T-helper 2 cell treated with Interferon-gamma antibody and Interleukin-4, amounts not matched to agents 5 μg/mL and 100 μg/mL, for 36 hours (primary cell): ENCODE results near the gene AP2M1.
A peak's percentile ranks its signal among the peaks of the same experiment; 100 is the strongest.
"Not testable (repeated sequence)": the region's sequence is repeated elsewhere in the genome, so short reads cannot be mapped to it uniquely, and the experiment has no call there.

ENCODE experiments used
- DNase-seq: peaks from one replicate; pipeline ENCODE4 v3.0.0; 2021; ENCODE audit warnings: low spot score
- H3K27ac Mint-ChIP-seq: one replicate; pipeline ENCODE4 v1.8.0; 2021; ENCODE audit warnings: mild to moderate bottlenecking, mixed read lengths
- H3K27me3 Mint-ChIP-seq: one replicate; pipeline ENCODE4 v1.8.0; 2021; ENCODE audit warnings: low read depth, mixed read lengths
- H3K36me3 Mint-ChIP-seq: one replicate; pipeline ENCODE4 v1.8.0; 2021; ENCODE audit warnings: low read depth, mixed read lengths
- H3K4me1 Mint-ChIP-seq: one replicate; pipeline ENCODE4 v1.8.0; 2021; ENCODE audit warnings: low read depth, mixed read lengths
- H3K4me3 Mint-ChIP-seq: one replicate; pipeline ENCODE4 v1.8.0; 2022; ENCODE audit warnings: mild to moderate bottlenecking, moderate library complexity, mixed read lengths
- H3K9me3 Mint-ChIP-seq: one replicate; pipeline ENCODE4 v1.8.0; 2021; ENCODE audit warnings: mixed read lengths

AP2M1 gene

DNA sequence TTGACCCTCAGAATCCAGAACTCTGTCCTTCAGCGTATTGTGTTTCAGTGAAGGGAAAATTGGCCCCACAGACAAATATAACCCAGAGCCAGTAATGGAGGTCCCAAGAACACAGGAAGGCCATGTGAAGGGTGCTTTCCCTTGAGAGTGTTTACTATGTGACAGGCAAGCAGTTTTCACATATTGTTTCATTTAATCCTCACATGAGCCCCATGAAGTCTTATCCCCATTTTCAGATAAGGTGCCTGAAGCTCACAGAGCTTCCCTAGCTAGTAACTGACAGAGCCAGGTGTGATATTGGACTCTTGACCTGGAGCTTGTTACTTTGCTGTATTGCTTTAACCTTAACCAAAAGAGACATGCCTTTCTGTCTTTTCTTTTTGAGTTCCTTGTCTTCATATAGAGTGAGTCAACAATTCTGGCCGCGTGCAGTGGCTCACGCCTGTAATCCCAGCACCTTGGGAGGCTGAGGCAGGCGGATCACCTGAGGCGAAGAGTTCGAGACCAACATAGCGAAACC, 28.8 kb upstream of the AP2M1 start:
- Mint-ChIP-seq H3K36me3 (peaks cover 26% of the 10 kb centered on the region), H3K4me1 (peaks cover 2% of the 10 kb centered on the region), H3K27me3 (no peaks in the 10 kb centered on the region), H3K27ac (no peak overlapping the region), H3K4me3 (no peak overlapping the region), H3K9me3 (no peaks in the 10 kb centered on the region)
- no peak for DNase-seq

DNA sequence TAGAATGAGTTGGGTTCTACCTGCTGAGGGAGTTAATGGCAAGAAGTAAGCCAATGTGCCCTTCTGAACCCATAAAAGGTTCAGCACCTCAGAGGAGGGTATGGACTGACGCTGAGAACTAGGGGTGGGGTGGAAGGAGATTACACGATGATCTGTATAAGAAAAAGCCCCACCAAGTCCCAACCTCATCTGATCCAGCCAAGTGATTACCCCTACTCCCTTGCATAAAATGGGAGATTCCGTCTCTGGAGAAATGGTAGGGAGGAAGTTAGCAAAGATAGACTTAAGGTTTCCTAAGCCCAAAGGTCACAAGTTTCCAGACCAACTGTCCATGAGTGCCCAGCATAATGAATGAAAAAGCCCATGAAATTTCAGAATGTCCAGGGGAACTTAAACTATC, 26.6 kb upstream of the AP2M1 start:
- no peak for DNase-seq
- no peak overlapping the region for H3K27ac Mint-ChIP-seq
- no peaks in the 10 kb centered on the region for H3K27me3 Mint-ChIP-seq
- H3K36me3 Mint-ChIP-seq: peaks cover 11% of the 10 kb centered on the region
- no peaks in the 10 kb centered on the region for H3K9me3 Mint-ChIP-seq
- H3K4me3 Mint-ChIP-seq: no peak overlapping the region
- H3K4me1 Mint-ChIP-seq: peaks cover 4% of the 10 kb centered on the region

DNA sequence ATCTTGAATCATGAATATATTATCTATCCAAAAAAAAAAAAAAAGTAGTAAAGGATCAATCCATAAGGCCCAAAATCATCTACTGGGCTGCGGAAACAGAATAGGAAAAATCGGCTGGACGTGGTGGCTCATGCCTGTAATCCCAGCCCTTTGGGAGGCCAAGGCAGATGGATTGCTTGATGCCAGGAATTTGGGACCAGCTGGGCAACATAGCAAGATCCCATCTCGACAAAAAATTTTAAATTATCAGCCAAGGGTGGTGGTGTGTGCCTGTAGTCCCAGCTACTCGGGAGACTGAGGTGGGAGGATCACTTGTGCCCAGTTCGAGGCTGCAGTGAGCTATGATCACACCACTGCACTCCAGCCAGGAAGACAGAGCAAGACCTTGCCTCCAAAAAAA, 25.5 kb upstream of the AP2M1 start:
- peaks cover 6% of the 10 kb centered on the region for H3K4me1 Mint-ChIP-seq
- H3K36me3 Mint-ChIP-seq: peaks cover 2% of the 10 kb centered on the region
- H3K27ac Mint-ChIP-seq: no peak overlapping the region
- DNase-seq: no peak
- H3K9me3 Mint-ChIP-seq: no peaks in the 10 kb centered on the region
- no peak overlapping the region for H3K4me3 Mint-ChIP-seq
- no peaks in the 10 kb centered on the region for H3K27me3 Mint-ChIP-seq

DNA sequence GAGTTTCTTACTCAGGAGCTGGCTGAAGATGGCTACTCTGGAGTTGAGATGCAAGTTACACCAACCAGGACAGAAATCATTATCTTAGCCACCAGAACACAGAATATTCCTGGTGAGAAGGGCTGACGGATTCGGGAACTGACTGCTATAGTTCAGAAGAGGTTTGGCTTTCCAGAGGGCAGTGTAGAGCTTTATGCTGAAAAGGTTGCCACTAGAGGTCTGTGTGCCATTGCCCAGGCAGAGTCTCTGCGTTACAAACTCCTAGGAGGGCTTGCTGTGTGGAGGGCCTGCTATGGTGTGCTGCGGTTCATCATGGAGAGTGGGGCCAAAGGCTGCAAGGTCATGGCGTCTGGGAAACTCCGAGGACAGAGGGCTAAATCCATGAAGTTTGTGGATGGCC, 24.9 kb upstream of the AP2M1 start:
- not testable (repeated sequence) for H3K27ac Mint-ChIP-seq, H3K27me3 Mint-ChIP-seq, H3K4me3 Mint-ChIP-seq, H3K36me3 Mint-ChIP-seq, H3K4me1 Mint-ChIP-seq, H3K9me3 Mint-ChIP-seq, DNase-seq

DNA sequence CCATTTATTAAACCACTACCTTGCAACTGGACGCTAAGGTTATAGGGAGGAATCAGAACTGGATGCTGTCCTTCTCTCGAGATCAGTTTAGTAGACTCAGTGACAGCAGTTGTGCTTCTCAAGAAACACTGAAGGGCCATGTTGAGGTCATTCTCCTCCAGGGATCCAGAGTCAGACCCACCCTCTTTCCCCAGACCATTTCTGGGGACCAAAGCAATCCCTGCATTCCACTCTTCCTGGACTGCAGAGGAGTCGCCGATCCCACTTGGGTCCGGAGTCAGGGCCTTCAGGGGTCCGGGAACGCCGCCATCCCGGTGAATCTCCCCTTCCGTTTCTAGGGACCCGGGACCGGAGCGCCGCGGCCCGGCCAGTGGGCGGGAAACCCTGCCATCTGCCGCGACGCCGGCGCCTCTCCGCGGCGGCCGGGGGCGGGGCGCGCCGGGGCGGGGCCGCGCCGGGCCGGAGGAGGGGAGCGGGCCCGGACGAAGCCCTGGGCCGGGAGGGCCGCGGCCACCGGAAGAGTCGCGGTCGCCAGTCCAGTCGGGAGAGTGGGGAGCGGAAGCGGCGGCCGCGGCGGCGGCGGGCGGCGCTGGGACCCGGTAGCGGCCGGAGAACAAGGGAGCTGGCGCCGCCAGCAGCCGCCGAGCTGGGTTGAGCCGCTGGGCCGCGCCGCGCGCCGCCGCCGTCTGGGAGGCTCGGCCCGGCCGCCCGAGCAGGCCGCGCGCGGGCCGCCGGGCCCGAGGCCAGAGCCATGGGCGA, 19.6 kb upstream of the AP2M1 start, which contains the start of gene DVL3:
TSS of gene DVL3 (plus strand) at position 493 of the 759 bp plus-strand sequence. CDS start at position 752, 259 bp downstream.
- Mint-ChIP-seq H3K27me3 (no peaks in the 10 kb centered on the region), H3K36me3 (peaks cover 2% of the 10 kb centered on the region), H3K4me1 (peaks cover 16% of the 10 kb centered on the region), H3K4me3 (peak within 1 kb of the TSS; percentile 95), H3K27ac (peak within 1 kb of the TSS; percentile 91), H3K9me3 (no peaks in the 10 kb centered on the region)
- peak; percentile 70 for DNase-seq

DNA sequence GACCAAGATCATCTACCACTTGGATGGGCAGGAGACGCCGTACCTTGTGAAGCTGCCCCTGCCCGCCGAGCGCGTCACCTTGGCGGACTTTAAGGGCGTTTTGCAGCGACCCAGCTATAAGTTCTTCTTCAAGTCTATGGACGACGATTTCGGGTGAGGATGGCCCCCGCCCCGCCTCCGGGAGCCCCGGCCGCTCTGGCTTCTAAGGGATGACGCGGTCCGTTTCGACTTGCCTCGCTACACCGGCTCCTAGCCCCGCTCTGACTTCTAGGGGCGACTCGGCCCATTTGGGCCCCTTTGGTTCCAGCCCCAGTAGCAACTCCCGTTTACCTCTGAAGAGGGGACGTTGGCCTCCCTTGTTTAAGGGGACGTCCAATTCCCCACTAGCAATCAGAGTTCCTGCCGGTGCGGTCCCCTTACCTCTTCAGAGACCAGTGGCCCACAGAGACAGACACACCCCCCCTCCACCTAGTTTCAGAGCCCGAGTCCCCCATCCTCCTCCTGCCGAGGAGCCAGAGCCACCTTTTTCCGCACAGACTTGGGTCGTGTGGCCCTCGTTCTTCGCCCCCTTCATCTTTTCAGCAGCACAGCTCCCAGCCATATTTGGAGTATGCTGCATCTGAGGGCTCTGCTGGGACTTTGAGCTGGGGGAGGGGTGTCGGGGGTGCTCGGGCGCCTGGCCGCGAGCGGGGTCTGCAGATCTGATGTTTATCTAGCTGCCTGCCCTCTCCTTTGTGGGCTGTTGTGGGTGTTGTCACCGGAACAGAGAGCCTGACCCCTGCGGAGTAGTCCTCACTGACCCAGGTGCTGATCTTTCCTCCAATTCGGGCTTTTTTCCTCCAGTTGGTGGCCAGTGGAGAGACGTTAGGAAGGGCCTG, 18.8 kb upstream of the AP2M1 start:
- Mint-ChIP-seq H3K4me1 (peaks cover 16% of the 10 kb centered on the region), H3K27me3 (no peaks in the 10 kb centered on the region), H3K36me3 (peaks cover 3% of the 10 kb centered on the region), H3K9me3 (no peaks in the 10 kb centered on the region), H3K27ac (peak overlapping the region; percentile 91), H3K4me3 (peak overlapping the region; percentile 95)
- peak; percentile 49 for DNase-seq

DNA sequence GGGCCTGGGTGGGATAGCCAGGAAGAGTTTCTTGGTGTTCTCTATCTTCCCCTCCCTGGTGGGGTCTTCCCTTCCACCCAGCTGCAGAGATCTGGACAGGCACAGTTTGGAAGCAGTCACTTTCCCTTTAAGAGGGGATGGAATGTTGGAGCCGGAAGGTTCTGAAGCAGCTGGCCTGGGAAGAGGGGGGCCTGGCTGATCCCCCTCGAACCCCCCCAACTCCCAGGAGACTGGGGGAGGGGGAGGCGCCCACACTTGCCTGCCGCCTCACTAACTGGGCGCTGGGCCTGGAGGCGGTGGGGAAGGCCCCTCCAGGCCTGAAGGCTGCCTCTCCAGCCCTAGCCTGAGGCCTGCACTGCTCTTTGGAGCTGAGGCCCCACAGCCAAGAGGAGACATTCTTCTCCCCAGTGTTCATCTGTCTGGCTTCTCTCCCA, 18.1 kb upstream of the AP2M1 start:
- no peak for DNase-seq
- H3K9me3 Mint-ChIP-seq: no peaks in the 10 kb centered on the region

DNA sequence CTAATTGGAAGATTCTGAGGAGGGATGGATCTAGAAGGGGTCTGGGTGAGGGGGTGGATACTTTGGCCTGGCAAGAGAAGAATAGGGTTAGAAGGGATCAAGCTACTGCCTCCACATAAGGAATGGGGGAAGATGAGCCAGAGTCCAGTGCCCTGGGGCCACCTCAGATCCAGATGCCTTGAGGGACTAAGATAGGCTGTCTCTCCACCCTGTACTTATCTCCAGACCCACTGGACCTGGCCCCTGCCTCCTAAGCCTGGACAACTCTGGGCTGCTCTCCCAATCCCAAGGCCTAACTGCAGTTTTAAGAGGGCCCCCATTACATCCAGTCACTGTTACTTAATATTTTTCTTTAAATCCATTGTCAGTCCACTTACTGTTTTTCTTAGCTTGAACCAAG, 17.4 kb upstream of the AP2M1 start:
- Mint-ChIP-seq H3K4me3 (peak overlapping the region; percentile 95), H3K36me3 (peaks cover 3% of the 10 kb centered on the region), H3K9me3 (no peaks in the 10 kb centered on the region), H3K27me3 (no peaks in the 10 kb centered on the region), H3K4me1 (peaks cover 19% of the 10 kb centered on the region), H3K27ac (peak overlapping the region; percentile 9)
- DNase-seq: no peak

More for the DNA sequence above, 18.1 kb upstream of the AP2M1 start:
- peaks cover 3% of the 10 kb centered on the region for H3K36me3 Mint-ChIP-seq
- no peaks in the 10 kb centered on the region for H3K27me3 Mint-ChIP-seq
- H3K27ac Mint-ChIP-seq: peak overlapping the region; percentile 91
- H3K4me3 Mint-ChIP-seq: peak overlapping the region; percentile 95
- peaks cover 19% of the 10 kb centered on the region for H3K4me1 Mint-ChIP-seq

DNA sequence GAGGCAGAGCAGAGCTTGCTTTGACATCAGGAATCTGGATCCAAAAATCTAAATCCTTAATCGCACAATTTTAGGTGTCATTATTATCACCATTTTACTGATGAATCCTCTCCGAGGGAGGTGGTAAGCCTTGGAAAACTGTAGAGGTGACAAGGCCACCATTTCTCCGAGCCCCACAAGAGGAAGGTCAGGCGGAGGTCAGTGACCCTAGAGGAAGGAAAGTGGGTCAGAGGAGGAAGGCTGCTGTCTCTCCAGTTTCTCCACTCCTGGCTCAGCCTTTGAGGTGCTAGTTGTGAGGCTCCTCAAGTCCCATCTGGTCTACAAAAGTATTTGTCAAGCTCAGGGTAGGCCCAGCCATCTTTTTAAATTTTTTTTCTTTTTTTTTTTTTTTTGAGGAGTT, 16.3 kb upstream of the AP2M1 start:
- H3K4me1 Mint-ChIP-seq: peaks cover 15% of the 10 kb centered on the region
- peaks cover 5% of the 10 kb centered on the region for H3K36me3 Mint-ChIP-seq
- no peak overlapping the region for H3K4me3 Mint-ChIP-seq
- no peak for DNase-seq
- no peaks in the 10 kb centered on the region for H3K9me3 Mint-ChIP-seq
- H3K27me3 Mint-ChIP-seq: no peaks in the 10 kb centered on the region
- H3K27ac Mint-ChIP-seq: no peak overlapping the region

DNA sequence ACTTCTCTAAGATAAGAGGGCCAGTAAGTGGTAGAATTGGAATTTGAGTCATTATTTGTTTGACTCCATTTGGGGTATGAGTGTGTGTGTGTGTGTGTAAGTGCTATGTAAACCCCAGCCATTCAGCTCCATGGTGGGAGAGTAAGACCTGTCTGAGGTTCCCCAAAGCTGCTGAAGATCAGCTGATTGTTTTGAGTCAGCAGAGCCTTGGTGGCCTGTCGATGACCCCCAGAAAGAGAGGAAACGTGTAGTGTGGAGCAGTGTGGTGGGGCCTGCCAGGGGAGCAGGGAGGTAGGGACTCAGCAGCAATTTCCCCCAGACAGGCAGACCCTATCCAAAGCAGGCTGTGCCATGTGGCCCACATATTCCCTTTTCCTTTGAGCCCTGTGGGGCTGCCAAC, 14.2 kb upstream of the AP2M1 start:
- no peak for DNase-seq
- Mint-ChIP-seq H3K27ac (no peak overlapping the region), H3K4me3 (no peak overlapping the region), H3K27me3 (no peaks in the 10 kb centered on the region), H3K4me1 (peaks cover 14% of the 10 kb centered on the region), H3K36me3 (peaks cover 12% of the 10 kb centered on the region), H3K9me3 (no peaks in the 10 kb centered on the region)

DNA sequence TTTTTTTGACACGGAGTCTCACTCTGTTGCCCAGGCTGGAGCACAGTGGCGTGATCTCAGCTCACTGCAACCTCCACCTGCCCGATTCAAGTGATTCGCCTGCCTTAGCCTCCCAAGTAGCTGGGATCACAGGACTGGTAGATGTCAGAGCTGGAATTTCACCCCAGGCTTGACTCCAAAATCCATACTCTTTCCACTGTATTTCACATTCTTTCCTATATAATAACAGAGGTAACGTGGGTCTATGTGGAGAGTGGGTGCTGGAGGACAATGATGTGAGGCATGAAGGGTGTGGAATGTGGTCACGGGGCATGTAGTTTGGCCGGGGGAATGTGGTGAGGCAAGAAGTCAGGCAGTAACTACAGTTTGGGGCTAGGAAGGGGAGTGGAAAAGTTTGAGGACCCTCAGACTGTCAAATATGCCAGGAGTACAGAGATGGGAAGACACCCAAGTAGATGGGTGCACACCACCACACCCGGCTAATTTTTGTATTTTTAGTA, 12.0 kb upstream of the AP2M1 start:
- not testable (repeated sequence) for H3K4me3 Mint-ChIP-seq, H3K27me3 Mint-ChIP-seq, DNase-seq, H3K4me1 Mint-ChIP-seq, H3K9me3 Mint-ChIP-seq
- Mint-ChIP-seq H3K27ac (peak overlapping the region; percentile 21), H3K36me3 (peaks cover 16% of the 10 kb centered on the region)

DNA sequence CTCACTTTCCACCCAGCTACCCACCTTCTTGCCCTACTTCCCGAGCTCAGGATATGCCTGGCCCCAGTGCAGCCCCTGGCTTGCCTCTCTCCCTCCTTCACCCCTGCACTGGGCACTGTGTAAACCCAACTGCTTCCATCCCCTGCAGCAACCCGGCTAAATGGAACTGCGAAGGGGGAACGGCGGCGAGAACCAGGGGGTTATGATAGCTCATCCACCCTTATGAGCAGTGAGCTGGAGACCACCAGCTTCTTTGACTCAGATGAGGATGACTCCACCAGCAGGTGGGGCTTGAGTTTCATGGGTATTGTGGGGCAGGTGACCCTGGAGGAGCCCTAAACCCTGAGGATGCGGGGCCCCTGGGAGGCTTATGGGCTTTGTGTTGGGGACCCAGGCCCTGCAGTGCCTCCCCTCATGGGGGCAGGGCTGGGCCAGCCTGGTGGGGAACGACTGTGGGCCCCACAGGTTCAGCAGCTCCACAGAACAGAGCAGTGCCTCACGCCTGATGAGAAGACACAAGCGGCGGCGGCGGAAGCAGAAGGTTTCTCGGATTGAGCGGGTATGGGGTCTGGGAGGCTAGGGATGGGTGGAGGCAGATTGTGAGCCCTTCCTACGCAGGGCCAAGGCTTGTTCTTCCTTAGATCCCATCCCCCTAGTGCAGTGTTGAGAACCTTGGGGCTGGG, 9.9 kb upstream of the AP2M1 start:
- H3K27me3 Mint-ChIP-seq: no peaks in the 10 kb centered on the region
- DNase-seq: no peak
- H3K4me1 Mint-ChIP-seq: peaks cover 2% of the 10 kb centered on the region
- no peaks in the 10 kb centered on the region for H3K9me3 Mint-ChIP-seq
- no peak overlapping the region for H3K4me3 Mint-ChIP-seq
- peaks cover 18% of the 10 kb centered on the region for H3K36me3 Mint-ChIP-seq
- no peak overlapping the region for H3K27ac Mint-ChIP-seq

DNA sequence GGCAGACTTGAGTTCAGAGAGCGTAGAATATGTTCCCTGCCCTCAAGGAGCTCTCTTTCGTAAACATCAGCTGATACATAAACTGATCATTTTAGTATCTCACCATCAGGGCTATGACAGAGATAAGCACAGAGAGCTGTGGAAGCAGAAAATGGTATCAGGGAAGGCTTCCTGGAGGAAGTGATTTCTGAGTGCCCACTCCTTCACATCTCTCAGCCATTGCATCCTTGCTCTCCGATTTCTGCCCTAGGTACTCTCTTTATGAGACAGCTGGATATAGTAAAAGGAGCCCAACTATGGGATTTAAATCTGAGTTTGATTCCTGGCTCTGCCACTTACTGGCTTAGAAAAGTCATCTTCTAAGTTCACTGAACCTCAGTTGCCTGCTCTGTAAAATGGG, 9.1 kb upstream of the AP2M1 start:
- H3K4me1 Mint-ChIP-seq: peaks cover 2% of the 10 kb centered on the region
- peaks cover 16% of the 10 kb centered on the region for H3K36me3 Mint-ChIP-seq
- DNase-seq: no peak
- no peaks in the 10 kb centered on the region for H3K9me3 Mint-ChIP-seq
- no peak overlapping the region for H3K27ac Mint-ChIP-seq
- H3K27me3 Mint-ChIP-seq: no peaks in the 10 kb centered on the region
- no peak overlapping the region for H3K4me3 Mint-ChIP-seq
